Panc1 (cell line): Measurements from ENCODE around the gene IL17RB.

Experiments
- POLR2AphosphoS5 ChIP-seq: IDR thresholded peaks from 2 replicates; pipeline ENCODE4 v1.6.1; 2012; ENCODE audit warnings: mild to moderate bottlenecking, low read depth, low read length, moderate library complexity
- TCF7L2 ChIP-seq: IDR thresholded peaks from 2 replicates; pipeline ENCODE4 v1.6.1; 2011; ENCODE audit warnings: mild to moderate bottlenecking, low read depth, low read length, inconsistent platforms
- TF ChIP-seq, protein P1 (sequence below), 2 experiments: IDR thresholded peaks; 2 replicates each; pipeline ENCODE4 v1.6.1; 2011 to 2012; ENCODE audit warnings: low read depth in 2 of 2, control low read depth in 1 of 2, low read length in 1 of 2, mild to moderate bottlenecking in 1 of 2, moderate library complexity in 1 of 2; ENCODE audit not compliant: insufficient read depth in 1 of 2
- TF ChIP-seq, protein P2 (sequence below): fragments of 450-650 bp; IDR thresholded peaks from 2 replicates; pipeline ENCODE4 v1.5.1; 2017; ENCODE audit warnings: mild to moderate bottlenecking

DNA sequence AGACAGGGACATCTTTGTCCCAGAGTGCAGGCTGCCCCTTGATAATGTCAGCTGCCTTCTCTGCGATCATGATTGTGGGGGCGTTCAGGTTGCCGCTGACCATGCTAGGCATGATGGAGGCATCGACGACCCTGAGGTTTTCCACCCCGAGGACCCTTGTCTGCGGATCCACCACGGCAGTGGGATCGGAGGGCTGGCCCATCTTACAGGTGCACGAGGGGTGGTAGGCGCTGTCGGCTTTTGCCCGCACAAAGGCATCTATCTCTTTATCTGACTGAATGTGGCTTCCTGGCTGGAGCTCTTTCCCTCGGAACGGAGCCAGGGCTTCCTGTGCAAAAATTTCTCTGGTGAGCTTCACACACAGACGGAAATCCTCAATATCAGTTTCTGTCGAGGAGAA is 28.6 kb upstream of the IL17RB start:
- TF ChIP-seq, protein P1, sequence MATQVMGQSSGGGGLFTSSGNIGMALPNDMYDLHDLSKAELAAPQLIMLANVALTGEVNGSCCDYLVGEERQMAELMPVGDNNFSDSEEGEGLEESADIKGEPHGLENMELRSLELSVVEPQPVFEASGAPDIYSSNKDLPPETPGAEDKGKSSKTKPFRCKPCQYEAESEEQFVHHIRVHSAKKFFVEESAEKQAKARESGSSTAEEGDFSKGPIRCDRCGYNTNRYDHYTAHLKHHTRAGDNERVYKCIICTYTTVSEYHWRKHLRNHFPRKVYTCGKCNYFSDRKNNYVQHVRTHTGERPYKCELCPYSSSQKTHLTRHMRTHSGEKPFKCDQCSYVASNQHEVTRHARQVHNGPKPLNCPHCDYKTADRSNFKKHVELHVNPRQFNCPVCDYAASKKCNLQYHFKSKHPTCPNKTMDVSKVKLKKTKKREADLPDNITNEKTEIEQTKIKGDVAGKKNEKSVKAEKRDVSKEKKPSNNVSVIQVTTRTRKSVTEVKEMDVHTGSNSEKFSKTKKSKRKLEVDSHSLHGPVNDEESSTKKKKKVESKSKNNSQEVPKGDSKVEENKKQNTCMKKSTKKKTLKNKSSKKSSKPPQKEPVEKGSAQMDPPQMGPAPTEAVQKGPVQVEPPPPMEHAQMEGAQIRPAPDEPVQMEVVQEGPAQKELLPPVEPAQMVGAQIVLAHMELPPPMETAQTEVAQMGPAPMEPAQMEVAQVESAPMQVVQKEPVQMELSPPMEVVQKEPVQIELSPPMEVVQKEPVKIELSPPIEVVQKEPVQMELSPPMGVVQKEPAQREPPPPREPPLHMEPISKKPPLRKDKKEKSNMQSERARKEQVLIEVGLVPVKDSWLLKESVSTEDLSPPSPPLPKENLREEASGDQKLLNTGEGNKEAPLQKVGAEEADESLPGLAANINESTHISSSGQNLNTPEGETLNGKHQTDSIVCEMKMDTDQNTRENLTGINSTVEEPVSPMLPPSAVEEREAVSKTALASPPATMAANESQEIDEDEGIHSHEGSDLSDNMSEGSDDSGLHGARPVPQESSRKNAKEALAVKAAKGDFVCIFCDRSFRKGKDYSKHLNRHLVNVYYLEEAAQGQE (IDR thresholded peaks at IDR 0.05; ENCODE audit: insufficient read depth in 1 of 2, low read depth in 2 of 2, low read length in 1 of 2) = no peak
- TF ChIP-seq POLR2AphosphoS5 (no peak), TCF7L2 (no peak)
- TF ChIP-seq, protein P2, sequence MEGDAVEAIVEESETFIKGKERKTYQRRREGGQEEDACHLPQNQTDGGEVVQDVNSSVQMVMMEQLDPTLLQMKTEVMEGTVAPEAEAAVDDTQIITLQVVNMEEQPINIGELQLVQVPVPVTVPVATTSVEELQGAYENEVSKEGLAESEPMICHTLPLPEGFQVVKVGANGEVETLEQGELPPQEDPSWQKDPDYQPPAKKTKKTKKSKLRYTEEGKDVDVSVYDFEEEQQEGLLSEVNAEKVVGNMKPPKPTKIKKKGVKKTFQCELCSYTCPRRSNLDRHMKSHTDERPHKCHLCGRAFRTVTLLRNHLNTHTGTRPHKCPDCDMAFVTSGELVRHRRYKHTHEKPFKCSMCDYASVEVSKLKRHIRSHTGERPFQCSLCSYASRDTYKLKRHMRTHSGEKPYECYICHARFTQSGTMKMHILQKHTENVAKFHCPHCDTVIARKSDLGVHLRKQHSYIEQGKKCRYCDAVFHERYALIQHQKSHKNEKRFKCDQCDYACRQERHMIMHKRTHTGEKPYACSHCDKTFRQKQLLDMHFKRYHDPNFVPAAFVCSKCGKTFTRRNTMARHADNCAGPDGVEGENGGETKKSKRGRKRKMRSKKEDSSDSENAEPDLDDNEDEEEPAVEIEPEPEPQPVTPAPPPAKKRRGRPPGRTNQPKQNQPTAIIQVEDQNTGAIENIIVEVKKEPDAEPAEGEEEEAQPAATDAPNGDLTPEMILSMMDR = no peak
